NB4 (cell line): Measurements from ENCODE around the gene UNC5C.

Source experiments
- MYC ChIP-seq: IDR thresholded peaks from 2 replicates; pipeline ENCODE4 v1.6.1; 2011; ENCODE audit warnings: low read depth, low read length
- POLR2A ChIP-seq: IDR thresholded peaks from 2 replicates; pipeline ENCODE4 v1.6.1; 2011; ENCODE audit warnings: mild to moderate bottlenecking; ENCODE audit not compliant: insufficient read length; ENCODE audit errors: extremely low read depth
- TF ChIP-seq, protein P1 (sequence below): IDR thresholded peaks from one replicate; pipeline ENCODE4 v1.5.1; 2012; ENCODE audit warnings: low read depth, low read length

DNA sequence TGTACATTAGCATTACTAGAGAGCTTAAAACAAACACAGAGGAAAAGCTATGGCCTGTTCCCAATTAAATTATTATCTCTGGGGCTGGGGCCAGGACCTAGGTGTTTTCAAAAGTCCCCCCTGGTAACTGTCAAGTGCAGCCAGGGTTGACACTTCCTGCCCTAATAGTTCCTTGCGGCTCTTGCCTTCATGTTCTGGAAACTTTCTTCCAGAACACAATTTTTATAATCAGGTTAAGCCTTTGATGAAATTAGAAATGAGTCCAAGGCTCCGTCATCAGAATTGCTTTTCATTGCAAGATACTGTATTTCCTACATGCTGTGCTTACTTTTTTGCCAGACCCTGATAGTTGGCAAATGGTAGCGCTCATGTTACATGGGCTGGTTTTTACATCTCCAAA is 229.6 kb downstream of the UNC5C start:
- TF ChIP-seq, protein P1, sequence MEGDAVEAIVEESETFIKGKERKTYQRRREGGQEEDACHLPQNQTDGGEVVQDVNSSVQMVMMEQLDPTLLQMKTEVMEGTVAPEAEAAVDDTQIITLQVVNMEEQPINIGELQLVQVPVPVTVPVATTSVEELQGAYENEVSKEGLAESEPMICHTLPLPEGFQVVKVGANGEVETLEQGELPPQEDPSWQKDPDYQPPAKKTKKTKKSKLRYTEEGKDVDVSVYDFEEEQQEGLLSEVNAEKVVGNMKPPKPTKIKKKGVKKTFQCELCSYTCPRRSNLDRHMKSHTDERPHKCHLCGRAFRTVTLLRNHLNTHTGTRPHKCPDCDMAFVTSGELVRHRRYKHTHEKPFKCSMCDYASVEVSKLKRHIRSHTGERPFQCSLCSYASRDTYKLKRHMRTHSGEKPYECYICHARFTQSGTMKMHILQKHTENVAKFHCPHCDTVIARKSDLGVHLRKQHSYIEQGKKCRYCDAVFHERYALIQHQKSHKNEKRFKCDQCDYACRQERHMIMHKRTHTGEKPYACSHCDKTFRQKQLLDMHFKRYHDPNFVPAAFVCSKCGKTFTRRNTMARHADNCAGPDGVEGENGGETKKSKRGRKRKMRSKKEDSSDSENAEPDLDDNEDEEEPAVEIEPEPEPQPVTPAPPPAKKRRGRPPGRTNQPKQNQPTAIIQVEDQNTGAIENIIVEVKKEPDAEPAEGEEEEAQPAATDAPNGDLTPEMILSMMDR: no peak
- TF ChIP-seq POLR2A: no peak
- TF ChIP-seq MYC: no peak
